Fibroblast of peridontal ligament (primary cell): ENCODE measurements around the gene HES5.
A peak's percentile ranks its signal among the peaks of the same experiment; 100 is the strongest.

Experiments used
- DNase-seq: peaks from one replicate; pipeline ENCODE4 v3.0.0-alpha.2; 2010; ENCODE audit errors: extremely low read depth

HES5 gene

DNA sequence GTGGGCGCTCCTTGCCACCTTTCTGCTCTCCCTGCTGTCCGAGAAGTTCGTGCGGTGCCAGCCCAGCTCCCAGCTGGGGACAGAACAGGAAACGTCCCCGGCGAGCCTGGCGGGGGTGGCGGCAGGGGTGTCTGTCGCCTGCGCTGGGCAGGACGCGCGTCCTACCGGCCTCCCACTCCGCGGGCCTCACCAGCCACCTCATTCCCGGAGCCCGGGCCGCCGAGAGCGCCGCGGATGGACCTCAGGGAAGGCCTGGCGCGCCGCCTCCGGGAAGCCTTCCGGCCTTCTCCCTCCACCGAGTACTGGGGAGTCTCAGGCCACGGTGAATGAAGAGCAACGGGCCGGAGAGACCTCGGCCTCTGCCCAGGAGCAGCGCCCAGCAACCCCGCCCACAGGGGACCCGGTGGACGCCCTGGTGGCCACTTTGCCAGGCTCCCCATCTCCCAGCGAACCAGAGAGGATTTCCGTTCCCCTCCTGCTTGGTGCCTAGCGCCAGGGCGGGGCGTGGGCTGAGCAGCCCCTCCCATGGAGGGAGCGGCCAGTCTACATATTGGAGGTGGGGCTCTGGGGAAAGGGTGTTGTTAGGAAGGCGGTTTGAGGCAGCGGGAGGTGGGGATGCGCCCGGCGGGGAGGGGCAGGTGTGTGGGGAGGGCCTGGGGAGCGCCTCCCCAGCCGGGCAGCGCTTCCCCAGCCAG, 16.6 kb upstream of the HES5 start:
- DNase-seq: peak; percentile 47

- DNase-seq: peak; percentile 47
Observed at GRCh38 chr1:2545754-2546514, 15.9 kb upstream of the HES5 start.

- no peak for DNase-seq
Observed at GRCh38 chr1:2544875-2545640, 15.0 kb upstream of the HES5 start.

- no peak for DNase-seq
Observed at GRCh38 chr1:2544093-2544874, 14.2 kb upstream of the HES5 start.

DNA sequence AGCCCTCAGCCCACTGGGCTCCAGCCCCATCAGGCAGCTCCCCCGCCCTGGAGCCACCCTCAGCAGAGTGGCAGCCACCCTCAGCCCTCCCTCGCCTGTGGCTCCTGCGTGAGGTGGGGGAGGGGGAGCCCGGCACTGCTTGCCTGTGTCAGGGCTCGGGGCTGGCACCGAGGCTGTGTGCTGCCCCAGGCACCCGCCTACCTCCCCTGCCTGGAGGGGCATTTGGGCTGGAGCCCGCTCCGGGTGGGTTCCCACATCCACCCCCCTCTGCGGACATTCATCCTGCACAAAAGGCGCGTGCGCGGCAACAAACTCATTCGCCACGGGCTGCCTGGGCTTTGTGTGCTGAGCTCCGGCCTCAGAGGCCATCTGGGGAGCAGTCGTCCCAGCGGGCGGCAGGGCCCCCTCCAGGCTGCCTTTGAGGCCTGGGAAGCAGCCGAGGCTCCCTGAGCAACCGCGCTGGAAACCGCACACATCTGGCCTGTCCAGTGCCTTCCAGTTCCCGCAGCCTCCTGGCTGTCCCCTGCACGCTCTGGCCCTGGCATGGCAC, 13.6 kb upstream of the HES5 start:
- no peak for DNase-seq

DNA sequence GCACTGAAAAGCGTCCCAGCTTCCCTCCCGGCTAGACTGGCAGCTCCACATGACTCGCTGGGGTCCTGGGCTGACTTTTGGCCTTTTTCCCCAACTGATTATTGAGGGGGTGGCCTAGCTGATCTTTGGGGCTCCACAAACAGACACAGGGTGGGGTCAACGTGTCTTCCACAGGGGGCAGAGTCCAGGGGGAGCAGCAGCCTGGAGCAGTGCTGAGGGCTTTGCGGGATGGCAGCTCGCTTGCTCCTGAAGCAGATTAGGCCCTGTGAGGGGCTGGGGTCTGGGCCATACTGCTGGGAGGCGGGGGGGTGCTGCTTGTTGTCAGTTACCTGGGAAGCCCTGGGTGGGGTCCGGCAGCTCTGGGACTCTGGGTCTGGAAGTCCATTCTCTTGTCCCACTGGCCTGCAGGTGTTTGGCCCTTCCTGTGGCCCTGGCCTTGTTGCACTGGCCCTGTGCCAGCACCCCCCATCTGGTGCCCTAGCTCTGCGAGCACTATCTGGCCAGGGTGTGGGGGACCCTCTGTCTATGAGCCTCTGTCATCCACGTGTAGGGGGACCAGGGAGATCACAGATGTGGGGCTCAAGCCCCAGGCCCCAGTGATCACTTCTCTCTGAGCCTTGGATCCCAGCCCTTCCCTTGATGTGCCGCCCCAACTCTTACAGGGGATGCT, 12.3 kb upstream of the HES5 start:
- no peak for DNase-seq

- no peak for DNase-seq
Observed at GRCh38 chr1:2541619-2542245, 11.7 kb upstream of the HES5 start.

DNA sequence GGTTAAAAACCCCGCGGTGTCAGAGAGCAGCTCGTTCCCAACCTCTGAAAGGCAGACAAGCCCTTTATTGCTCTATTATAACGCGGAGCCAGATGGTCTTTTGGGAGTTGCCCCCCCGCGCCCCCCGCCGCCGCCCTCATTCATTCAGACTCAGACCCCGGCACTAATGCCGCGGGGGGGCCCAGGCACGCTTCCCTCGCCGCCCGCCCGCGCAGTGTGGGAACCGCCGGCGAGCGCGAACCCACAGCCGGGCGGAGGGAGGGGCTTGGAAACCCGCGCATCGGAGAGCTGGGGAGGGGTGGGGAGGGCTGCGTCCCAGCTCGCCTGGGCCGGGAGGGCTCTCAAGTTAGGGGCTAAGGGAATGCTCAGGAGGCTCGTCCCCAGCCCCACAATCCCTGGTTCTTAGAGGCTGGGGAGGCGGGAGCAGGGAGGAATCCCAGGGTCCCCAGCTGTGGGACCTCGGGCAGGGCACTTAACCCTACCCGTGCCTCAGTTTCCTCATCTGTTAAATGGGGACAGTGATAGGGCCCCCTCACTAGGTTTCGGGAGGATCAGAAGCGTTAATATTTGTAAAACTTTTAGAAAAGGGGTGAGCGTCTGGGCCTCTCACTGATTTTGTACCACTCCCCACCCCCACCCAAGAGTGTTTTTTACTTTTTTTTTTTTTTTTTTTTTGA, 10.9 kb upstream of the HES5 start:
- no peak for DNase-seq

DNA sequence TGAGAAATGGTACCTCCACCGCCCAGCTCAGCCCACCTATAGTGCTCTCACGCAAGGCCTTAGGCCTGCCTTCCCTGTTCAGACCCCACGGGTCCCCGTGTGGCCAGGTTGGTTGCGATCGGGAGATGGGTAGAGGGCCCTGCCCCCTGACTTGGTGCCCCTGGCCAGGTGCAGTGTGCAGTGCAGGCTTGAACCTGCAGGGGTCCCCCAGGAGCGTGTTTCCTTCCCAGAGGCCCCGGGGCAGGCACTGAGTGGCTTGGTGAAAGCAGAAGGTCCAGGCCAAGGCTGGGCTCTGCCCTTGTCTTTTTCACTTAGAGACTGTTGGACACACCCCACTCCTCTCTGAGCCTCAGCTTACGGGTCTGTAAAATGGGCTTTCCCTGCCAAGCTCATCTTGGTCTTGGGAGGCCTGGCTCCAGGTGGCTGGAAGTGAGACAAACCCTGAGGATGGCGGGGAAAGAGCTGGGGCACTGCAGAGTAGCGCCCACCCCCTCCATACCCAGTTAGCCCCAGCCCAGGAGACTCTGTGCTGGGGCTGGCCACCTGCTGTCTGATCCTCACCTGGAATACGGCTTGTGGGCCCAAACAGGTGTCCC, 9.3 kb upstream of the HES5 start:
- DNase-seq: no peak

GRCh38 chr1:2538872-2539271, 8.8 kb upstream of the HES5 start:
- no peak for DNase-seq

- DNase-seq: no peak
Observed at GRCh38 chr1:2538376-2538775, 8.3 kb upstream of the HES5 start.

GRCh38 chr1:2537784-2538115, 7.7 kb upstream of the HES5 start:
- DNase-seq: no peak

GRCh38 chr1:2535981-2536380, 5.9 kb upstream of the HES5 start:
- DNase-seq: no peak

- DNase-seq: no peak
Observed at GRCh38 chr1:2535455-2535854, 5.4 kb upstream of the HES5 start.

GRCh38 chr1:2534687-2535441, 4.8 kb upstream of the HES5 start:
- no peak for DNase-seq

GRCh38 chr1:2534315-2534686, 4.2 kb upstream of the HES5 start:
- DNase-seq: no peak

- no peak for DNase-seq
Observed at GRCh38 chr1:2533365-2533764, 3.3 kb upstream of the HES5 start.

DNA sequence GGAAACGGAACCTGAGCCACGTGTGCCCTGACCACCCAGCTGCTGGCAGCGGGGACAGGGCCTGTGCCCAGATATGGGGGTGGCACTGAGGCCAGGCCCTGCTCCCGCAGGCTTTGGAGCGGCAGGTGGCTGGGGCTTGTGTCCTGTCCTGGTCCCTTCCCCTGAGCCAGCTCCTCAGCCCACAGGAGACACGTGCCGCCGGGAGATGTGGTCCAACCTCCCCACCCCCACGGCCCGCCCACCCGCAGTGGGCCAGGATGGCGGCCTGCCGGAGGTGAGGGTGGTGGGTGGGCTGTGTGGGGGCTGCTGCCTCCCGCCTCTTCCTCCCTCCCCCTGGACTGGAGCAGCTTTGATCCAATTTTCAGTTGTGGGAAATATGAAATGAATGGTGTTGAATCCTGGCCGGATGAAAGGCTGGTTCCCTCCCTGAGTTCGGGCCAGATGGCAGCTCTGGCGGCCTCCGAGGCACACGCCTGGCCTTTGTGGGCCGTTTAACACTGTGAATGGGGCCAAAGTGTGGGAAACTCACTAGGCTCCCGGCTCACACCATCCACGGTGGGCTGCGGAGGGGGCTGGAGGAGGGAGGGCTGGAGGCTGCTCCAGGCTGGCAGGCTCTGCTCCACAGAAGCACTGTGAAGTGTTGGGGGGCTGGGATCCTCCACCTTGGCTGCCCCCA, 2.6 kb upstream of the HES5 start:
- no peak for DNase-seq
